Esophagus squamous epithelium (tissue), 5 donors: Measurements from ENCODE around the gene CYS1. TPM values are rescaled to one million over a fixed set of nuclear protein-coding genes. Genes with fewer than 3 reads are reported as not detected.
"Not testable (repeated sequence)": the region's sequence is repeated elsewhere in the genome, so short reads cannot be mapped to it uniquely, and the experiment has no call there.

ENCODE experiments used
- DNase-seq: peaks from one replicate; lab custom pipeline; 2025; lab: John Stamatoyannopoulos, UW
- H3K27ac ChIP-seq, 4 donors: fragments of 200-600 bp; sonication (generic); one replicate each; pipeline ENCODE4 v1.5.1; 2016 to 2019; ENCODE audit warnings: mild to moderate bottlenecking in 1 of 4
- H3K27me3 ChIP-seq, 4 donors: fragments of 200-600 bp; sonication (generic); 1 replicate in 3 of 4; 2 replicates in 1 of 4; pipeline versions ENCODE4 v1.5.1 to v1.6.0; 2017 to 2021; ENCODE audit warnings: antibody characterized with exemption in 1 of 4
- H3K36me3 ChIP-seq, 3 donors: fragments of 200-600 bp; sonication (generic); one replicate each; pipeline ENCODE4 v1.5.1; 2016 to 2019
- H3K4me1 ChIP-seq, 3 donors: fragments of 200-600 bp; sonication (generic); one replicate each; pipeline ENCODE4 v1.5.1; 2017 to 2019
- H3K4me3 ChIP-seq, 4 donors: fragments of 200-600 bp; sonication (generic); 1 replicate in 3 of 4; 2 replicates in 1 of 4; pipeline ENCODE4 v1.5.1; 2016 to 2019; ENCODE audit warnings: mild to moderate bottlenecking in 2 of 4, moderate library complexity in 1 of 4
- H3K9me3 ChIP-seq, 3 donors: fragments of 200-600 bp; sonication (generic); one replicate each; pipeline ENCODE4 v1.5.1; 2016 to 2019
- POLR2A ChIP-seq, 4 donors: fragments of 450-650 bp; IDR thresholded peaks; one replicate each; pipeline ENCODE4 v1.6.1; 2017; ENCODE audit warnings: antibody characterized with exemption in 4 of 4, mild to moderate bottlenecking in 4 of 4, moderate library complexity in 3 of 4
- WGBS, 2 donors: methylation state at CpG; one replicate each; pipeline ENCODE4 v1.1.5; 2018; 5-methylcytosine and 5-hydroxymethylcytosine counted together
- intact Hi-C: fragments of 100-400 bp; cut with DNase I; formaldehyde crosslinking; loops from one replicate; pipeline ENCODE4 v1.15.0; 2022
- total RNA-seq, 4 donors: library from RNA; depleted of rRNA; stranded (reverse); fragments of >200 nt; gene quantifications; one replicate each; pipeline ENCODE4 v1.1.0, GENCODE V29; 2016
- TF ChIP-seq, protein P1 (sequence below), 6 experiments: fragments of 450-650 bp in 4 of 6; fragments of 200-600 bp in 2 of 6; sonication (generic) in 2 of 6; IDR thresholded peaks; one replicate each; pipeline ENCODE4 v1.5.1; 2016 to 2019; ENCODE audit warnings: antibody characterized with exemption in 6 of 6, mild to moderate bottlenecking in 4 of 6, moderate library complexity in 4 of 6
- donor health status: DM: yes; HTN: yes; CAD: no.

The CYS1 gene
- total RNA-seq, 4 donors from 2014 or later: 0.09 to 2.5 (median 0.80) TPM

GRCh38 chr2:10012963-10013461 is 67.2 kb downstream of the CYS1 start:
- 78 to 89% methylated on average over 29 of the region's 29 CpGs for WGBS, 2 donors
- Histone ChIP-seq H3K4me3 (no peak overlapping the region), H3K4me1 (peaks cover 5 to 24% (median 16%) of the 10 kb centered on the region in 3 donors), H3K36me3 (no peaks in the 10 kb centered on the region), H3K9me3 (peaks cover 0 to 7% (median 0%) of the 10 kb centered on the region in 3 donors), H3K27ac (no peak overlapping the region), H3K27me3 (no peaks in the 10 kb centered on the region)
- no peak for DNase-seq
- TF ChIP-seq, protein P1, sequence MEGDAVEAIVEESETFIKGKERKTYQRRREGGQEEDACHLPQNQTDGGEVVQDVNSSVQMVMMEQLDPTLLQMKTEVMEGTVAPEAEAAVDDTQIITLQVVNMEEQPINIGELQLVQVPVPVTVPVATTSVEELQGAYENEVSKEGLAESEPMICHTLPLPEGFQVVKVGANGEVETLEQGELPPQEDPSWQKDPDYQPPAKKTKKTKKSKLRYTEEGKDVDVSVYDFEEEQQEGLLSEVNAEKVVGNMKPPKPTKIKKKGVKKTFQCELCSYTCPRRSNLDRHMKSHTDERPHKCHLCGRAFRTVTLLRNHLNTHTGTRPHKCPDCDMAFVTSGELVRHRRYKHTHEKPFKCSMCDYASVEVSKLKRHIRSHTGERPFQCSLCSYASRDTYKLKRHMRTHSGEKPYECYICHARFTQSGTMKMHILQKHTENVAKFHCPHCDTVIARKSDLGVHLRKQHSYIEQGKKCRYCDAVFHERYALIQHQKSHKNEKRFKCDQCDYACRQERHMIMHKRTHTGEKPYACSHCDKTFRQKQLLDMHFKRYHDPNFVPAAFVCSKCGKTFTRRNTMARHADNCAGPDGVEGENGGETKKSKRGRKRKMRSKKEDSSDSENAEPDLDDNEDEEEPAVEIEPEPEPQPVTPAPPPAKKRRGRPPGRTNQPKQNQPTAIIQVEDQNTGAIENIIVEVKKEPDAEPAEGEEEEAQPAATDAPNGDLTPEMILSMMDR (IDR thresholded peaks at IDR 0.05): no peak
- no peak for TF ChIP-seq POLR2A (IDR thresholded peaks at IDR 0.05)
- intact Hi-C loops: no loop called here

- whole genome bisulfite sequencing, 2 donors: 82 to 83% methylated on average over 34 to 36 of the region's 37 CpGs
- H3K27ac ChIP-seq, DNase-seq, H3K27me3 ChIP-seq, H3K9me3 ChIP-seq, H3K4me3 ChIP-seq, intact Hi-C loops, H3K36me3 ChIP-seq: not testable (repeated sequence)
- peaks cover 5 to 30% (median 20%) of the 10 kb centered on the region in 3 donors for H3K4me1 ChIP-seq
These were observed 67.7 kb downstream of the CYS1 start for GRCh38 chr2:10012366-10012962.

DNA sequence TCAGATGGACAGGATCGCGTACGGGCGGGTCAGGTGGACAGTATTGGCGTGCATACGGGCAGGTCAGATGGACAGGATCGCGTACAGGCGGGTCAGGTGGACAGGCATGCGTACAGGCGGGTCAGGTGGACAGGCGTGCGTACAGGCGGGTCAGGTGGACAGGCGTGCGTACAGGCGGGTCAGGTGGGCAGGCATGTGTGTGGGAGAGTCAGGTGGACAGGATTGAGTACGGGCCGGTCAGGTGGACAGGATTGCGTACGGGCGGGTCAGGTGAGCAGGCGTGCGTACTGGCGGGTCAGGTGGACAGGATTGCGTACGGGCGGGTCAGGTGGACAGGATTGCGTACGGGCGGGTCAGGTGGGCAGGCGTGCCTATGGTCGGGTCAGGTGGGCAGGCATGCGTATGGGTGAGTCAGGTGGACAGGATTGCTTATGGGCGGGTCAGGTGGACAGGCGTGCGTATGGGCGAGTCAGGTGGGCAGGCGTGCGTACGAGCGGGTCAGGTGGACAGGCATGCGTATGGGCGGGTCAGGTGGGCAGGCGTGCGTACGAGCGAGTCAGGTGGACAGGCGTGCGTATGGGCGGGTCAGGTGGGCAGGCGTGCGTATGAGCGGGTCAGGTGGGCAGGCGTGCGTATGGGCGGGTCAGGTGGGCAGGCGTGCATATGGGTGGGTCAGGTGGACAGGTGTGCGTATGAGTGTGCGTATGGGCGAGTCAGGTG is 68.4 kb downstream of the CYS1 start:
- DNase-seq, H3K9me3 ChIP-seq, H3K4me3 ChIP-seq, H3K36me3 ChIP-seq, H3K27ac ChIP-seq, intact Hi-C loops, H3K27me3 ChIP-seq: not testable (repeated sequence)
- H3K4me1 ChIP-seq: peaks cover 8 to 37% (median 25%) of the 10 kb centered on the region in 3 donors
- WGBS, 2 donors: 91 to 92% methylated on average over 60 to 61 of the region's 61 CpGs

GRCh38 chr2:10010861-10011605 is 69.2 kb downstream of the CYS1 start:
- H3K4me3 ChIP-seq, intact Hi-C loops, H3K36me3 ChIP-seq, DNase-seq, H3K9me3 ChIP-seq, H3K27me3 ChIP-seq: not testable (repeated sequence)
- peak overlapping the region in 1 of 4 donors; percentile 73 for H3K27ac ChIP-seq
- 90 to 92% methylated on average over 50 to 52 of the region's 52 CpGs for WGBS, 2 donors
- peaks cover 10 to 44% (median 30%) of the 10 kb centered on the region in 3 donors for H3K4me1 ChIP-seq

DNA sequence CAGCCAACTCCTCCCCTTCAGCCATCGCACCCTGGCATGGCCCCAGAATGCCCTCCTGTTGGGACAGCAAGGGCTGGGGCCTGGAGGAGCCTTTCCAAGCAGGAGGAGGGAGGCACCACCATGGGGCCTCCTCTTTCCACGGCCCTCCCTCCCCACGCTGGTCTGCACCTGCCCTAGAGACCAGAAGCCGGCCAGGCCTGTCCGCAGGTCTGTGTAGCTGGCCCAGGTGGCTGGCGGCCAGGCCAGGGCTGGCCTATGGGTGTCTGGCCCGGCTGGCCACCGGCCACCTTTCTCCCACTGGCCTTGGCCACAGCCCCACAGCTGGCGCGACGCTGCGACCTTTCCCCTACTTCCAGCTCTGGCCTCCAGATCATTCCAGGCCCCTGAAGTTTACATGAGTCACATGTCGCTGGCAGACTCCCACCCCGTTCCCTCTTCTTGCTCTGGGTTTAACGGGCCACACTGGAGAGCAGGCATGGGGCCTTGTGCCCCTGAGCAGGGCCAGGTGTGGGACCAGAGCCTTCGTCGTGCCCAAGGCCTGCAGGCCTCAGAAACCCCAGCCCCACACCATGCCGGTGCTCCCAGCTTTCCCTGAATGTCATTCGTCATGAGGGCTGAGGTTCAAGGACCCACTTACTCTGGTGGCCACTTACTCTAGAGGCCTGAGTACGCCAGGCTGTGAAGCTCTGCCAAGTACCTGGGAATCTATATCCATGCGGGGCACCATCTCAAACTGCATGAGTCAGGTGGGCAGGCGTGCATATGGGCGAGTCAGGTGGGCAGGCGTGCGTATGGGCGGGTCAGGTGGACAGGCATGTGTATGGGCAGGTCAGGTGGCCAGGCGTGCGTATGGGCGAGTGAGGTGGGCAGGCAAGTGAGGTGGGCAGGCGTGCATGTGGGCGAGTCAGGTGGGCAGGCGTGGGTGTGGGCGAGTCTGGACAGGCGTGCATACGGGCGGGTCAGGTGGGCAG is 70.1 kb downstream of the CYS1 start:
- Histone ChIP-seq H3K9me3 (peaks cover 0 to 7% (median 0%) of the 10 kb centered on the region in 3 donors), H3K27ac (peak overlapping the region in 3 of 4 donors; percentile 1 to 73 (median 42)), H3K27me3 (no peaks in the 10 kb centered on the region), H3K4me1 (peaks cover 10 to 46% (median 30%) of the 10 kb centered on the region in 3 donors), H3K4me3 (no peak overlapping the region), H3K36me3 (no peaks in the 10 kb centered on the region)
- intact Hi-C loops: no loop called here
- TF ChIP-seq, protein P1 (IDR thresholded peaks at IDR 0.05): no peak
- no peak for TF ChIP-seq POLR2A (IDR thresholded peaks at IDR 0.05)
- DNase-seq: no peak
- 74 to 77% methylated on average over 21 of the region's 36 CpGs for WGBS, 2 donors
